Suppressor macrophage treated with lipopolysaccharide for 4 hours (primary cell): ENCODE results near the gene RAB33B.
A peak's percentile ranks its signal among the peaks of the same experiment; 100 is the strongest.
"Not testable (repeated sequence)": the region's sequence is repeated elsewhere in the genome, so short reads cannot be mapped to it uniquely, and the experiment has no call there.

ENCODE experiments used
- DNase-seq: peaks from one replicate; pipeline ENCODE4 v3.0.0-alpha.2; 2020

The RAB33B gene

GRCh38 chr4:139465922-139466321, 12.0 kb downstream of the RAB33B start:
- DNase-seq = no peak

GRCh38 chr4:139468756-139469155, 14.8 kb downstream of the RAB33B start:
- DNase-seq = not testable (repeated sequence)

- DNase-seq = no peak
Observed at GRCh38 chr4:139469216-139469615, 15.3 kb downstream of the RAB33B start.

GRCh38 chr4:139469869-139470268, 15.9 kb downstream of the RAB33B start:
- DNase-seq = no peak

GRCh38 chr4:139470295-139470694, 16.4 kb downstream of the RAB33B start:
- no peak for DNase-seq

- no peak for DNase-seq
Observed at GRCh38 chr4:139470997-139471665, 17.2 kb downstream of the RAB33B start.

- DNase-seq = no peak
Observed at GRCh38 chr4:139472852-139473251, 18.9 kb downstream of the RAB33B start.

GRCh38 chr4:139476363-139476762, 22.4 kb downstream of the RAB33B start:
- DNase-seq = no peak

GRCh38 chr4:139481465-139481864, 27.5 kb downstream of the RAB33B start:
- no peak for DNase-seq

- no peak for DNase-seq
Observed at GRCh38 chr4:139483000-139483399, 29.1 kb downstream of the RAB33B start.

- DNase-seq = peak; percentile 61
Observed at GRCh38 chr4:139484783-139485311, 30.9 kb downstream of the RAB33B start.

- DNase-seq = no peak
Observed at GRCh38 chr4:139488442-139488841, 34.5 kb downstream of the RAB33B start.

GRCh38 chr4:139489638-139490037, 35.7 kb downstream of the RAB33B start:
- no peak for DNase-seq

- no peak for DNase-seq
Observed at GRCh38 chr4:139492429-139492828, 38.5 kb downstream of the RAB33B start.

GRCh38 chr4:139493176-139493575, 39.3 kb downstream of the RAB33B start:
- DNase-seq = no peak

GRCh38 chr4:139499186-139499585, 45.3 kb downstream of the RAB33B start:
- DNase-seq = no peak

- DNase-seq = no peak
Observed at GRCh38 chr4:139501117-139501516, 47.2 kb downstream of the RAB33B start.

- DNase-seq = no peak
Observed at GRCh38 chr4:139501527-139501926, 47.6 kb downstream of the RAB33B start.

GRCh38 chr4:139501927-139502899, 48.3 kb downstream of the RAB33B start:
- peak; percentile 19 for DNase-seq

GRCh38 chr4:139503622-139504166, 49.8 kb downstream of the RAB33B start:
- DNase-seq = peak; percentile 37

GRCh38 chr4:139506774-139507173, 52.9 kb downstream of the RAB33B start:
- no peak for DNase-seq

GRCh38 chr4:139508581-139509237, 54.8 kb downstream of the RAB33B start:
- DNase-seq = no peak
